Hematopoietic multipotent progenitor cell treated with erythropoietin and hydrocortisone succinate and interleukin-3 and kit ligand, for 6 days (in vitro differentiated cells): ENCODE results near the gene ITGB1BP1.

ENCODE experiments used
- DNase-seq: peaks from one replicate; pipeline ENCODE4 v3.0.0-alpha.2; 2015

The ITGB1BP1 gene

GRCh38 chr2:9375857-9376428, 47.4 kb downstream of the ITGB1BP1 start:
- DNase-seq: no peak

- DNase-seq: no peak
Observed at GRCh38 chr2:9374071-9374730, 49.1 kb downstream of the ITGB1BP1 start.

GRCh38 chr2:9373476-9373875, 49.9 kb downstream of the ITGB1BP1 start:
- DNase-seq: no peak

GRCh38 chr2:9373047-9373446, 50.3 kb downstream of the ITGB1BP1 start:
- DNase-seq: no peak

GRCh38 chr2:9370746-9371145, 52.6 kb downstream of the ITGB1BP1 start:
- DNase-seq: no peak

- no peak for DNase-seq
Observed at GRCh38 chr2:9366026-9366425, 57.3 kb downstream of the ITGB1BP1 start.

- DNase-seq: no peak
Observed at GRCh38 chr2:9365498-9366019, 57.8 kb downstream of the ITGB1BP1 start.

- DNase-seq: no peak
Observed at GRCh38 chr2:9364791-9365497, 58.4 kb downstream of the ITGB1BP1 start.

GRCh38 chr2:9364373-9364772, 59.0 kb downstream of the ITGB1BP1 start:
- DNase-seq: no peak

- no peak for DNase-seq
Observed at GRCh38 chr2:9360701-9361100, 62.6 kb downstream of the ITGB1BP1 start.

- DNase-seq: no peak
Observed at GRCh38 chr2:9360110-9360509, 63.2 kb downstream of the ITGB1BP1 start.

GRCh38 chr2:9359463-9359862, 63.9 kb downstream of the ITGB1BP1 start:
- no peak for DNase-seq

- no peak for DNase-seq
Observed at GRCh38 chr2:9358846-9359245, 64.5 kb downstream of the ITGB1BP1 start.

- DNase-seq: no peak
Observed at GRCh38 chr2:9356261-9356660, 67.1 kb downstream of the ITGB1BP1 start.

GRCh38 chr2:9355716-9356115, 67.6 kb downstream of the ITGB1BP1 start:
- DNase-seq: no peak

- DNase-seq: no peak
Observed at GRCh38 chr2:9355270-9355669, 68.1 kb downstream of the ITGB1BP1 start.

GRCh38 chr2:9354318-9354717, 69.0 kb downstream of the ITGB1BP1 start:
- DNase-seq: no peak
